GM21717 (cell line): ENCODE results near the gene SLC10A3.
A peak's percentile ranks its signal among the peaks of the same experiment; 100 is the strongest.

Source experiments
- ATAC-seq: cut with Tn5 transposase; IDR thresholded peaks from one replicate; pipeline ENCODE4 v1.9.1; 2021; ENCODE audit warnings: mild to moderate bottlenecking, moderate library complexity; ENCODE audit not compliant: unreplicated experiment

Gene SLC10A3, protein sequence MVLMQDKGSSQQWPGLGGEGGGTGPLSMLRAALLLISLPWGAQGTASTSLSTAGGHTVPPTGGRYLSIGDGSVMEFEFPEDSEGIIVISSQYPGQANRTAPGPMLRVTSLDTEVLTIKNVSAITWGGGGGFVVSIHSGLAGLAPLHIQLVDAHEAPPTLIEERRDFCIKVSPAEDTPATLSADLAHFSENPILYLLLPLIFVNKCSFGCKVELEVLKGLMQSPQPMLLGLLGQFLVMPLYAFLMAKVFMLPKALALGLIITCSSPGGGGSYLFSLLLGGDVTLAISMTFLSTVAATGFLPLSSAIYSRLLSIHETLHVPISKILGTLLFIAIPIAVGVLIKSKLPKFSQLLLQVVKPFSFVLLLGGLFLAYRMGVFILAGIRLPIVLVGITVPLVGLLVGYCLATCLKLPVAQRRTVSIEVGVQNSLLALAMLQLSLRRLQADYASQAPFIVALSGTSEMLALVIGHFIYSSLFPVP

DNA sequence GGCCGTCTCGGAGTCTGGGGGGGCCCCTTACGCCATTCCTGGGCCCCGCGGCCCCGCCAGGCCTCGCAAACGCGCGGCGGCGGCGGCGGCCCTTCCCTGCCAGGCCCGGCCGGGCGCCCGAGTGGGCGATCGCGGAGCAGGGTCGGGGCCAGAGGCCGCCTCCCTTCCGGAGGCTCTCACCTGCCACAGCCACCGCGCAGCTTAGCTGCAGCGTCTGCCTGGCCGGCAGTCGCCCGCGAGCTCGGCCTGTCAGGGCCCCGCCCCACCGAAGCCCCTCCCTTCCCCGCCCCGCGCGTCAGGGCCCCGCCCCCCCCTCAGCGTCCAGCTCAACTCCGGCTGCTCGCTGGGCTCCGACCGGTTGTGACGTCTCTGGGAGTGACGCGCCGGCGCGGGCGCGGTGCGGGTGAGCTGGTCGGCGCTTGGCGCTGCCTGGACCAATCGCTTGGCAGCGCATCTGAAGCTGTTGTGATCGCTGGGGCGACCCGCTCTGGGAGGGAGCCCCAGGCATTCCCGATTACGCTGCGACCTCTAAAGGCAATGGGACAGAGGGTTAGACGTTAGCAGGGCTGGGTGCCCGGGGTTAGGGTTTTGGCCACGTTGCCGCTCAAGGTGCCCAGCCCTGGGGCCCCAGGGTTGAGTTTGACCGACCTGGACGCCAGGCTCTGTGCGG is at the start of gene SLC10A3:
TSS of gene SLC10A3 (minus strand) at position 216 of the 670 bp plus-strand sequence. CDS start 1,689 bp downstream, outside the sequence.
- ATAC-seq = peak; percentile 76

DNA sequence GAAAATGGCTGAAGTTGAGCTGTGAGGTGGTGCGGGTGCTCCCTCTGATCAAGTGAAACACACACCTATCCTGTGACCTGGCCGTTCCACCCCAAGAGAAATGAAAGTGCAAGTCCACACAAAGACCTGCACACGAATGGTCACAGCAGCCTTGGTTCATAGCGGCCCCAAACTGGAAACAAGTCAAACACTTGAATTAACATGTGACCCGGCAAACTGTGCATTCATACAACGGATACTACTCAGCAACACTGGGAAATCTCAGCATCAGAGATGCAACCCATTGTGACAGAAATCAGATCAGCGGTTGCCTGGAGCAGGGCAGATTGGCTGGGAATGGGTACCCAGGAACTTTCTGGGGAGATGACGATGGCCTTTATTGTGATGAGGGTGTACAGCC is 48.6 kb upstream of the SLC10A3 start:
- ATAC-seq = no peak

DNA sequence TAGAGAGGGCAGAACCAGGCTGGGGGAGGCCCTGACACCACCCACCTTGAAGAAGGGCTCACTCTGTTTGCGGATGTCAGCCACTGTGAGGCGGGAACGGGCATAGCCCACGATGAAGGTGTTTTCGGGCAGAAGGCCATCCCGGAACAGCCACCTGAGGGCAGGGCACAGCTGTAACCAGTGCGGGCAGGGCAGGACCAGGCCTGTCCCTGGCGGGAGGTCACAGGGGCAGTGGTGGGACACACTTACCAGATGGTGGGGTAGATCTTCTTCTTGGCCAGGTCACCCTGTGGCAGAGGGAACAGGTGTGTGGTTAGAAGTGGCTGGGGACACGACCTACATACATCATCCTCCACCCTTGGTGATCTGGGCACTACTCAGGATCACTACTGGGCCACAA is 45.5 kb upstream of the SLC10A3 start:
- no peak for ATAC-seq

DNA sequence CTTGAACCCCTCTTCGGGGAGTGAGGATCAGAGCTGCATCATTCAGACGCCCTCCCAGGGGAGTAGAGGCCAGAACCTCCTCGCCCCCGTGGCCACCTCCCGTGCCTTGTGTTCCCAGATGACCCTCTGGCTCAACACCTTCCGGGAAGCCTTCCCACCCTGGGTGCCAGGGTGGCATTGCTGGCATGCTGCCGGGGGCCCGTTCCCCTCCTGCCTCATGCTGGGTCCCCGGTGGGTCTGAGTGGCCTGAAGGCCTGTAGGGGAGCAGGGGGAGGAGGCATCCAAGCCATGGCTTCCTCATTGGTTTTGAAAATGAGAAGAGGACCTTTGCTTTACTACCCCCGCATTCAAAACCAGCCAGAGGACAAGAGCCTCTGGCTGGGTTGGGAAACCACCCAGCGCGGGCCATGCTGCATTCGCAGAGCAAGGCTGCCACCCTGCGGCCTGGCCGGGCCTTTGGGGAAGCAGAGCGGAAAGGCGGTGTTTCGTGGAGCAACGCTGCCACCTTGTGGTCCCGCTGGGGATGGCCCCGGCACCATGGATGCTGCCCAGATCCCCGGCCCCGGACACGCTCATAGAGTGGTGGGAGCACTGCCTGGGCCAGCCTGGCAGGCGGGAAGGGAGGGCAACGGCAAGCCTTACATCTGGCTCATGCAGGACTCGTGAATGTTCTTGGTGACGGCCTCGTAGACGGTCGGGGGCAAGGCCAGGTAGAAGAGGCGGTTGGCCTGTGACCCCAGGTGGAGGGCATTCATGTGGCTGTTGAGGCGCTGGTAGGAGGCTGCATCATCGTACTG is 44.3 kb upstream of the SLC10A3 start:
- ATAC-seq = peak; percentile 87

DNA sequence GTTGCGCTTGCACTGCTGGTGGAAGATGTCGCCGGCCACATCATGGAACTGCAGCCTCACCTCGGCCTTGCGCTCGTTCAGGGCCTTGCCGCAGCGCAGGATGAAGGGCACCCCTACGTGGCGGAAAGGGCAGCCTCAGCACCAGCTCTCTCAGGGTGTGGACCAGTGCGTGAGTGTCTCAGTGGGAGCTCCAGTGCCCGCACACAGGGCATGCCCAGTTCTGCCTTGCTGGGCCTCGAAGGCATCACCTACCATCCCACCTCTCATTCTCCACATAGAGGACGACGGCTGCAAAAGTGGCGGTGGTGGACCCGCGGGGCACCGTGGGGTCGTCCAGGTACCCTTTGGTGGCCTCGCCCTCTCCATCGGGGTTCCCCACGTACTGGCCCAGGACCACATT is 42.3 kb upstream of the SLC10A3 start:
- no peak for ATAC-seq

DNA sequence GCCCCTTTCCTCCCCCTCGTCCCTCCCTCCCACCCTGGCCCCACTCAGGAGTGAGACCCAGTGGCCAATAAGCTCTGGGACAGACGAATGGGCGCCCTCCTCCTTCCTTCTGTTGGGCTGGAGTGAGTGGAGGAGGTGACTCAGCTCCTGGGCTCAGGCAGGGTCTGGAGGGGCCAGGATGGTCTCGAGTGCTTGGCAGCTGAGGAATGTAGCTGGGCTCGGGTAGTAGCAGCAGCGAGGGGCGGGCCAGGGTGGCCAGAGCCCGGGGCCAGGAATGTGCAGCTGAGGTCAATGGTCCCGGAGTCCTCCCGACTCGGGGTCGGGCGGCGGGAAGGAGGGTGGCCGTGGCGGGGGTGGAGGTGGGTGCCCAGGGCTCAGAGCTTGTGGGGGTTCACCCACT is 41.2 kb upstream of the SLC10A3 start:
- no peak for ATAC-seq

DNA sequence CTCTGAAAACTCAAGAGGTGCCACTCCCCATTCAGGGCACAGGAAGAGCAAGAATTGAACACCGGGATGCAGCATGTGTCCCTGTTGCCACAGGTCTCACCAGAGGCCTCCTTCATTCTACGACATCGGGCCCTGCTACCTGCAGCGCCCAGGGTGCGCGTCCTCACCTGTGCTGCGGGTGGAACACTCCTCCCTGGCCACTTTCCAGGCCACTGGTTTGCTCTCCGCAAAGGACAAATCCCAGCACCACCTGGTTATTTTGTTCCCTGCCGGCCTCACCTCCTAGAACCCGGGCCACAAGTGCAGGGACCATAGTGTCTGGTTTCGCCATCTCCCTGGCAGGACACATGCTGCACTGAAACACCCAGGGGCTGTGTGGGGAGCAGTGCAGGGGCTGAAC is 39.9 kb upstream of the SLC10A3 start:
- no peak for ATAC-seq

DNA sequence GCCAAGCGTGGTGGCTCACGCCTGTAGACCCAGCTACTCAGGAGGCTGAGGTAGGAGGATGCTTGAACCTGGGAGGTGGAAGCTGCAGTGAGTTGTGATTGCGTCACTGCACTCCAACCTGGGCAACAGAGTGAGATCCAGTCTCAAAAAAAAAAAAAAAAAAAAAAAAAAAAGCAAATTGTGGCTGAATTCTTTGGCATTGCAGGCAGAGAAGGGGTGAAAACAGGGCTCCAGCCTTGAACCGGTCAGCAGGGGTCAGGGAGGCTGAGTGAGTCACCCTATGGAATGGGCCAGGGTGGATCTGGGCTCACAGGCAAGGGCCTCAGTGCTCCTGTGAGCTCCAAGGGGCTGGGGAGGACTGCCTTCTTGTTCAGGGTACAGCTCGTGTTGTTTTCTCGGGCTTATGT is 38.8 kb upstream of the SLC10A3 start:
- ATAC-seq = no peak

DNA sequence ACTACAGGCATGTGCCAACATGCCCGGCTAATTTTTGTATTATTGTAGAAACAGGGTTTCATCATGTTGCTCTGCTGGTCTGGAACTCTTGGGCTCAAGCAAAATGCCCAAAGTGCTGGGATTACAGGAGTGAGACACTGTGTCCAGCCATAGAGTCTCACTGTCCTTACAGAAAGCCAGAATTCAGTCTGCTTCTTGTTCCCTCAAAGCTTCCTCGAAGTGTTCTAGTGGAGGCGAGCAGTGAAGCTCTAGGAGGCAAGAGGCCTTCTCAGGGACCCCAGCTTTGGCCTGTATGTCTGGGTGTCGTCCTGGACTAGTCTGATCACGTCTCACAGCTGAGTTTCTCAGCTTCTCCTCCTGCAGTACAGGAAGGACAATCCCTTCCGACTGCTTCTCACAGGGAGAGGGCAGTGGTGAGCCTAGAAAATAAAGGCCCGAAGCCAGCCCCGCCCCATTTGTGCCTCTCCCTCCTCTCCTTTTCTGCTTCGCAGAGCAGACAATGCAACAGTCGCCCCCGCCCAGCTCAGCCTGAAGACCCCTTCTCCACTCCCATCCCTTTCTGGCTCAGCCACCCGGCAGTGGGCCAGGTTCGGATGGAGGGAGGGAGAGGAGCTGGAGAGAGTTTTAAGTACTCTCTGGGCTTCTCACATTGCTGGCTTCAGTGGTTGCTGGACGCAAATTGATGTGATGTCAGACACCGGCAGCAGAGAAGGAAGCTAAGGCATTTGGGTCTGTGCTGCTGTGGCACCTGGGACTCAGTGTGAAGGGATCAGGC is 36.7 kb upstream of the SLC10A3 start:
- ATAC-seq = peak; percentile 68

DNA sequence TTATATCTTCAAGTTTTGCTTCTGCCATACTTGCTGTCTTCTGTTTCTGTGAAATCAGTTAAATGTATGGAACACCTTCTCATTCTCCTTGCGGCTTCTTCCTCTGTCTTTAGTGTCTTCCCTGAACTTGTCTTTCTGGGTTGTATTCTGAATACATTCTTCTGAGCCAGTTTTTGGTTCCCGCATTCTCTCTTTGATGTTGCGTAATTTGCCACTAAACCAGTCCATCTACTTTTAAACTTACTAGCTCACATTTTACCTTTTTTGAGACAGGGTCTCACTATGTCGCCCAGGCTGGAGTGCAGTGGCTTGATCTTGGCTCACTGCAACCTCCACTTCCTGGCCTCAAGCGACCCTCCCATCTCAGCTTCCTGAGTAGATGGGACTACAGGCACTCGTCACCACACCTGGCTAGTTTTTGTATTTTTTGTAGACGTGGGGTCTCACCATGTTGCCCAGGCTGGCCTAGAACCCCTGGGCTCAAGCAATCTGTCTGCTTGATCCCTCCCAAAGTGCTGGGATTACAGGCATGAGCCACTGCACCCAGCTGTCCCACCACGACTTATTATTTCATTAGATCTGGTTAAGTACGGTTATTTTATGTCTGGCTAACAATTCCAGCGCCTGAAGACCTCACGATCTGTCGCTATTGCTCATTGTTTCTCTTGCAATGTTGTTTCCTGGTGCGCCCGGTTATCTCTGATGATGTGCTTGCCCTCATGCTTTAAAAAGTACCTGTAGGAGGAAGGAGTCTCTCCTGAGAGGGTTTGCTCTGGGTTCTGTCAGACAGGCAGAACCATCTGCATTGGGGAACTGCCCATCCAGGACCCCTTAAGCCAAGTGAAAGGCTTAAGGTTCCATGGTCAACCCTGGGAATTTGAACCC is 35.4 kb upstream of the SLC10A3 start:
- ATAC-seq = no peak

DNA sequence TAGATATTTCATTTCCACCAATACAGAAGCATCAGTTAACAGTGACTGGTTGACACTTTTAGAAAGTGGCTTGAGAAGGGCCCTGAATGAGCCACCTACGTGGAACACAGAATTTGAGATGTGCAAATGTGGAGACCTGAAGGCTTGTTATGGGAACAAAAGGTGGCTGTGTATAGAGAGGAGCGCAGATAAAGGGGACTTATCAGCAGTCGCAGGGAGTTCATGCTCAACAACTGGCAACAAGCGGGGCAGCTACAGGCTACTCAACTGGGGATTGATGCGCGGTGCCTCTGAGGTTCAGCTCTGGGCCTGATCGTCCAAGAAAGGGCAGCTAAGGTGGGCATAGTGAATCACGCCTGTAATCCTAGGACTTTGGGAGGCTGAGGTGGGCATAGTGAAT is 29.0 kb upstream of the SLC10A3 start:
- no peak for ATAC-seq

DNA sequence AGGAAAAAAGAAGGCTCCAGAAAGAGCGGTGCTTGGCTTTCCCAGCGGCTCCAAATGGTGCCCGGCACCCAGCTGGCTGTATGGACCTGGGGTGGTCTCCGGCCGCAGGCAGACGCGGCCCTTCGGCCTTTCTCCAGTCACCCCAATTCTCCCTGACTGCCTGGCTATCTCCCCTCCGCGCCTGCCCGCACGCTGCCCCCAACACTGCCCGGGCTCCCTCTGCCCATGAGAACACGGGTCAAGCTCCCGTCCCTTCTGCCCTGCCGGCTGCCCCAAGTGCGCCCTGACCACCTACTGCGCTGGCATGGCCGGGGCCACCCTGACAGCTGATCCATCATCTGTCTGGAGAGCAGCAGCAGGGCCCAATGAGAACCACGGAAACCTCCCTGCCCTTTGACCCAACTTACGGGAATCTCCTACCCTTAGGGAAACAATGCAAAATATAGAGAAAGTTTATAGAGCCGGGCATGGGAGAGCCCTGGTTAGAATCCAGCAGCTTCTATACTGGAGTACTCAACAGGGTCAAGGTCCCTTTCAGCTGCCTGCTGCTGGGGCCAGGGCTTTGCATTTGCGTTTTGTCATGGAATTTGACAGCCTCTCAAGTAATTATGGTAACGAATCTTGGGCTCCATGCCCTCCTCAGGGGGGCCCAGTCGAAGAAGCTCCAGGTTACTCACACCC is 26.8 kb upstream of the SLC10A3 start:
- no peak for ATAC-seq

DNA sequence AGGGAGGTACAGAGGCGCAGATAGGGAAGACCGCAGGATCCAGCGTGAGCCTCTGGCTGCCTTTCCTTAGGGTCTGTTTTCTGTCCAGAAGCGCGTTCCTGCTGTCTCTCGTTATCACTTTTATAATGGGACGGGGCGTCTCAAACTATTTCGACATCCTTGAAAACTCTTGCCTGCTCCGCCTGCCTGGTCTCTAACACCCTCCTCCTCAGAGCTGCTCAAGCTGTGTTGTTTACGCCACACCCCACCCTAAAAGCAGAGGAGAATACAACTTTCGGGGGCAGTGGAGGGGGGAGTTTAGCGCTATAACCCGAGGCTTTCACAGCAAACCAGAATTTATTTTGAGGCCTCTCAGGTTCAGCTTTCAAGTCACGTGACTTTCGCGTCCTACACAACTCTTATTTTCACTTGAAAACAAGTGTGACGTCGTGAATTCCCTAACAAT is 26.2 kb upstream of the SLC10A3 start:
- ATAC-seq = no peak

DNA sequence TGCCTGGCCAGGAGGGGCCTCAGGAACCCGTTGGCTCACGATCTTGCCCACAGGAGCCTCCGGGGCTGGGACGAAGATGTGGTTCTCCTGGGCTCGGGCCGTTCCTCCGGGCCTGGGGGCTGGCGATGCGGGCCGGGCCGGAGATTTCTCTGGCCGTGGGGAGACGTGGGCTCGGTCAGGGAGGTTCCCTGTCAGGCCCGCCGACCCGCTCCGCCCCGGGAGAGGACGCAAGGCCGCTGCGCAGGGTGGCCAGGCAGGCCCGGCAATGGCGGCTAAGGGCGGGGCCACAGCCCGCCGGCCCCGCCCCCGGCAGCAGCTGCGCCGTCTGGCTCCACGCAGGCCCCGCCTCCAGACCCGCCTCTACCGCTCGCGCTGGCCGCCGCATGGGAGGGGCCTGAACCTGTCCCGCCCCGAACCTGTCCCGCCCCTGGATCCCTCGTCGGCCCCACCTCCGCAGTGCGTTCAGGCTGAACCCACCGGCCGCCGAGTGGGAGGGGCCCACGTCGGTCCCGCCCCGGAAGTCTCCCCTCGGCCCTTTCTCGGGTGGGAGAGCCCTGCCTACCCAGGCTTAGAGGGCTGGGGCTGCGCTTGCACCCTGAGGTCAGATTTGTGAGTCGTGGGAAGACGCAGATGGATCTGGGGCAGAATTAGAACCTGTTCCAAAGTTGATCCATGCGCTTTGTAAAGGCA is 25.7 kb upstream of the SLC10A3 start, which contains the start of gene FAM3A:
TSS of gene FAM3A (minus strand) at position 267 of the 690 bp plus-strand sequence. CDS start 460 bp downstream, outside the sequence.
- peak; percentile 84 for ATAC-seq

DNA sequence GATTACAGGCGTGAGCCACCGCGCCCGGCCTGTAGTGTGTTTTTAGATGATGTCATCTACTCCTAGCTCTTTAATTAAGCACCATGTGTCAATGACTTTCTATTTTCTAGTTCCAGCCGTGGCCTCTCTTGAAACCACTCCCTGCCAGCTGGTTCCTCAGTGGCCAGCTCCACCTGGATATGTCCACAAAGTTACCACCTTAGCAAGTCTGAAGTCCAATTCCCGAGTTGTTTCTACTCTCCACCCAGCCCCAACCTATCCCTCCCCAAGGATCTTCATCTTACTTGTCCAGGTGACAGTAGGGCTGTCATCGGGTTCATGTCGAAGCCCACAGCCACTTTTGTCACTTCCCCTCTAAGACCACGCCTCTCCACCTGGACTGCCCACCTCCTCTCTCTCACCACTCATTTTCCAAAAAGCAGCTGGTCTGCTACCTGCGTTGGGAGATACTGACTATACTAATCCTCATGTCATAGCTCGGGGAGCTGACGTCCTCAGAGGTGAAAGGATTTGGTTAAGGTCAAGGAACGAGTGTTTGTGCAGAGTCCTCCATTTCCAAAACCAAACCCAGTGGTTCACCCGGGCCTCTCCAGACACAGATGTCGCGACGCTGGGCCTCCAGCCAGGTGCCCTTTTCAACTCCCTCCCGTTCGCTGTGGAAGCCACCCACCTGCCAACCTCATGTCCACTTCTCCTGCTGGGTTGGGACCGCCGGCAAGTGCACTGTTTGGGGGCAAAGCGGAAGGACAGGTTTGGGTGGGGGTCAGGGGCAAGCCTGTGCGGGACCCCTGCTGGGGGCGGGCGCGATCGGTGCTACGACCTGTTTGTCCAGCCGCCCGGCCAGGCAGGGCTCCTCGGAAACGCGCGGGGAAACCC is 24.9 kb upstream of the SLC10A3 start:
- peak; percentile 26 for ATAC-seq

DNA sequence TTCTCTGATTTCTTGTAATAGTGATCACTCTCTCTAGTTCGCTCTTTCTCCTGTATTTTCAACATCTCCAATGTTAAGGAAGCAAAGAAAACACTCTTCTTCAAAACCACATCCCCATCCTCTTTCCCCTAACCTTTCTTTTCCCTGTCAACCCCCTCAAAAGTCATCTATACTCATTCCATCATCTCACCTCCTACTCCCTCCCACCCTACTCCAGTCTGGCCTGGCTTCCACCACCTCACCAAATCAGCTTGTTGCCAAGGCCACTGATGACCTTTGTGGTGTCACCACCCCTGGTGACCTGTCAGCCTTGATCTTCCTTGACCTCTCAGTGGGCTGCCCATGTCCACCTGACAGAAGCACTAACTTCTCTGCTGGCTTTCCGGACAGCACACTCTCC is 23.3 kb upstream of the SLC10A3 start:
- no peak for ATAC-seq

DNA sequence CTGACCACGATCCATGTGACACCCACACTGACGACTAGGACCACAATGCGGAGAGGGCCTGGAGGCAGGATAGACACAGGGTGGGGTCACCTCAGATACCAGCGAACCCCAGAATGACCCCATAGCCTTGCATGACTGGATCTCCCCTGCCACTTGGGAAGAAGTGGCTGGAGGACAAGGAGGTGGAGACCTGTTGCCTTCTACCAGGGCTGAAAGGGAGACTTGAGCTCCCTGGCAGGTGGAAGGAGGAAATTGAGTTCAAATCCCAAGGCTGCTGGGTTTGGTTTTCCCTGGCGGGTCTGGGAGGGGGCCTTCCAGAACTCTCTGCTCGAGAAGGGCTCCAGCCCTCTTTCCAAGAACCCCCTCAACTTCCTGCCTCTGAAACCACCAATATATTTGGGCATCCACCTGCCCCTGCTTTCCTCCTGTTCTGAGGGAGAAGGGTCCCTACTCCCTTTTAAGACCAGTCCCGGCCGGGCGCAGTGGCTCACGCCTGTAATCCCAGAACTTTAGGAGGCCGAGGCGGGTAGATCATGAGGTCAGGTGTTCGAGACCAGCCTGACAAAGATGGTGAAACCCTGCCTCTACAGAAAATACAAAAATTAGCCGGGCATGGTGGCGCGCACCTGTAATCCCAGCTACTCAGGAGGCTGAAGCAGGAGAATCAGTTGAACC is 22.6 kb upstream of the SLC10A3 start:
- ATAC-seq = no peak
